ENCODE results near the gene ZBTB20.

DNA sequence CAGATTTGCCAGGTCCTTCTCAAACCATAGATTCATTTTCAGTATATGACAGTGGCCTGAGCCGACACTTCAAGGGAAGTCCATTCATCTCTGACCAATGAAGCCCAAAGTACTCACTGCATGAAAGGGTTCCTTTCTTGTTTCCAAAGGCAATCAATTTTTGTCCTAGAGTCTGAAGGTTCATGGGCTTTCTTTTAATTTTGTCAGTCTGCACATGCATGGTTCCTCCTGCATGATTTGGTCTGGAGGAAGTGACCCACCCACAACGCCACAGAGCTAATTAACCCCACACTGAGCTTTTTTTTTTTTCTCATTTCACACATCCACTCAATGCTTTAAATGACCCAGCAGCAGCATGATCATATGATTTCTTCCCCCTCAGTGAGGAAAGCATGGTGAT lies 636.9 kb downstream of the ZBTB20 start:
- TF ChIP-seq, protein P1, sequence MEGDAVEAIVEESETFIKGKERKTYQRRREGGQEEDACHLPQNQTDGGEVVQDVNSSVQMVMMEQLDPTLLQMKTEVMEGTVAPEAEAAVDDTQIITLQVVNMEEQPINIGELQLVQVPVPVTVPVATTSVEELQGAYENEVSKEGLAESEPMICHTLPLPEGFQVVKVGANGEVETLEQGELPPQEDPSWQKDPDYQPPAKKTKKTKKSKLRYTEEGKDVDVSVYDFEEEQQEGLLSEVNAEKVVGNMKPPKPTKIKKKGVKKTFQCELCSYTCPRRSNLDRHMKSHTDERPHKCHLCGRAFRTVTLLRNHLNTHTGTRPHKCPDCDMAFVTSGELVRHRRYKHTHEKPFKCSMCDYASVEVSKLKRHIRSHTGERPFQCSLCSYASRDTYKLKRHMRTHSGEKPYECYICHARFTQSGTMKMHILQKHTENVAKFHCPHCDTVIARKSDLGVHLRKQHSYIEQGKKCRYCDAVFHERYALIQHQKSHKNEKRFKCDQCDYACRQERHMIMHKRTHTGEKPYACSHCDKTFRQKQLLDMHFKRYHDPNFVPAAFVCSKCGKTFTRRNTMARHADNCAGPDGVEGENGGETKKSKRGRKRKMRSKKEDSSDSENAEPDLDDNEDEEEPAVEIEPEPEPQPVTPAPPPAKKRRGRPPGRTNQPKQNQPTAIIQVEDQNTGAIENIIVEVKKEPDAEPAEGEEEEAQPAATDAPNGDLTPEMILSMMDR (conservative IDR thresholded peaks at IDR 0.05): no peak
- TF ChIP-seq EZH2 (IDR thresholded peaks at IDR 0.05; ENCODE audit: low read depth): no peak

Measured in PC-9 (cell line).